OCI-LY7 (cell line): Measurements from ENCODE around the gene AZU1. TPM values are rescaled to one million over a fixed set of nuclear protein-coding genes. Genes with fewer than 3 reads are reported as not detected.

Source experiments
- BruUV-seq: library from RNA; stranded (reverse); fragments of 400-500 nt; replicated peaks from 2 replicates; lab custom pipeline; 2021; lab: Mats Ljungman, UMichigan
- CTCF ChIA-PET: fragments of 300-600 bp; sonication (Branson Sonifier 250); formaldehyde crosslinking; loops from one replicate; lab custom pipeline; 2022; ENCODE audit warnings: antibody characterized with exemption; ENCODE audit not compliant: unreplicated experiment; lab: Charles Lee
- POLR2A ChIA-PET: fragments of 300-600 bp; sonication (Branson Sonifier 250); formaldehyde crosslinking; loops from one replicate; lab custom pipeline; 2022; ENCODE audit warnings: antibody characterized with exemption; lab: Charles Lee
- DNase-seq: peaks from one replicate; pipeline ENCODE4 v3.0.0-alpha.2; 2015; ENCODE audit warnings: low spot score
- H2AFZ ChIP-seq: fragments of 200-600 bp; sonication (generic), shearing (Covaris generic); 2 replicates; pipeline ENCODE4 v1.6.1; 2014; ENCODE audit warnings: mild to moderate bottlenecking, antibody characterized with exemption, low read length, moderate library complexity
- H3K27ac ChIP-seq: fragments of 200-600 bp; sonication (generic); 2 replicates; pipeline ENCODE4 v1.5.1; 2014; ENCODE audit warnings: mixed run types, low read depth, mild to moderate bottlenecking, moderate library complexity, low read length, inconsistent platforms; ENCODE audit not compliant: poor library complexity, severe bottlenecking
- H3K36me3 ChIP-seq: fragments of 200-600 bp; sonication (generic); 2 replicates; pipeline ENCODE4 v1.6.1; 2014; ENCODE audit warnings: mild to moderate bottlenecking, antibody characterized with exemption, low read length, moderate library complexity, mixed read lengths; ENCODE audit not compliant: insufficient read depth
- H3K4me1 ChIP-seq: fragments of 200-600 bp; sonication (generic); 2 replicates; pipeline ENCODE4 v1.5.1; 2014; ENCODE audit warnings: mild to moderate bottlenecking, low read length; ENCODE audit not compliant: insufficient read depth, poor library complexity, severe bottlenecking
- H3K4me2 ChIP-seq: fragments of 200-600 bp; sonication (generic); 2 replicates; pipeline ENCODE4 v1.6.1; 2014; ENCODE audit warnings: mild to moderate bottlenecking, low read length
- H3K4me3 ChIP-seq: fragments of 200-600 bp; sonication (generic); 2 replicates; pipeline ENCODE4 v1.5.1; 2014; ENCODE audit warnings: mild to moderate bottlenecking, low read depth, low read length; ENCODE audit not compliant: poor library complexity, severe bottlenecking
- H3K79me2 ChIP-seq: fragments of 200-600 bp; sonication (generic); 2 replicates; pipeline ENCODE4 v1.6.1; 2016; ENCODE audit warnings: low read depth, mild to moderate bottlenecking, low read length, moderate library complexity, mixed read lengths; ENCODE audit not compliant: insufficient read depth
- H3K9me2 ChIP-seq: fragments of 200-600 bp; sonication (generic); 2 replicates; pipeline ENCODE4 v1.6.1; 2016; ENCODE audit warnings: mild to moderate bottlenecking, low read length, mixed read lengths; ENCODE audit not compliant: insufficient read depth
- H3K9me3 ChIP-seq: fragments of 200-600 bp; sonication (generic); 2 replicates; pipeline ENCODE4 v1.6.1; 2014; ENCODE audit warnings: mild to moderate bottlenecking, mixed run types, low read length, mixed read lengths
- H4K20me1 ChIP-seq: fragments of 200-600 bp; sonication (generic); 2 replicates; pipeline ENCODE4 v1.6.1; 2014; ENCODE audit warnings: mild to moderate bottlenecking, antibody characterized with exemption, low read length, moderate library complexity, mixed read lengths; ENCODE audit not compliant: insufficient read depth
- CTCF ChIP-seq: fragments of 200-600 bp; sonication (generic); conservative IDR thresholded peaks from 2 replicates; pipeline ENCODE4 v1.5.1; 2014; ENCODE audit warnings: mild to moderate bottlenecking, antibody characterized with exemption, low read length, moderate library complexity, mixed read lengths
- EZH2phosphoT487 ChIP-seq: fragments of 200-600 bp; sonication (generic); IDR thresholded peaks from 2 replicates; pipeline ENCODE4 v1.6.1; 2018; ENCODE audit warnings: low read depth, borderline replicate concordance, mild to moderate bottlenecking, mixed run types, antibody characterized with exemption, low read length, moderate library complexity, mixed read lengths
- intact Hi-C: fragments of 100-400 bp; cut with micrococcal nuclease; formaldehyde crosslinking; loops from one replicate; pipeline ENCODE4 v1.10.0; 2022; ENCODE audit not compliant: unreplicated experiment
- microRNA-seq: library from miRNA; unstranded; fragments of <30 nt; microRNA quantifications from one replicate; pipeline ENCODE4 v1.2.0, GENCODE V29; 2022; ENCODE audit warnings: borderline replicate concordance
- small RNA-seq: library from RNA; depleted of rRNA; stranded (forward); fragments of <200 nt; gene quantifications from one replicate; pipeline ENCODE3, GENCODE V24; 2014
- total RNA-seq, 2 experiments: library from RNA; depleted of rRNA in 1 of 2; stranded (reverse); fragments of >200 nt in 1 of 2; shearing (Covaris generic) in 1 of 2; gene quantifications; 2 replicates each; pipeline ENCODE4 v1.2.3, GENCODE V29; 2014 to 2022

AZU1 gene
- total RNA-seq, 2 experiments from 2014 or later, result not detected

- no peak overlapping the region for H2AFZ ChIP-seq
- DNase-seq, result no peak
- H3K4me3 ChIP-seq, result no peak overlapping the region
- intact Hi-C loops, result no loop called here
- no peaks in the 10 kb centered on the region for H3K79me2 ChIP-seq
- peaks cover 36% of the 10 kb centered on the region for H3K36me3 ChIP-seq
- TF ChIP-seq EZH2phosphoT487 (no peak), CTCF (no peak)
- no peaks in the 10 kb centered on the region for H3K9me3 ChIP-seq
- no TSS peak for BruUV-seq
- H3K9me2 ChIP-seq, result no peaks in the 10 kb centered on the region
- no peak overlapping the region for H3K4me2 ChIP-seq
- CTCF ChIA-PET, result interaction anchor here (0.6 kb wide), 1 partner anchor 250 kb away, joined by 3 read pairs; no protein-coding TSS in a partner anchor
- no peaks in the 10 kb centered on the region for H4K20me1 ChIP-seq
- no peak overlapping the region for H3K27ac ChIP-seq
- H3K4me1 ChIP-seq, result no peaks in the 10 kb centered on the region
- POLR2A ChIA-PET, result interaction anchor here (1.2 kb wide), 1 partner anchor 14 kb away, joined by 3 read pairs; the partner anchor contains the start of gene RNU6-9
Measured at GRCh38 chr19:879711-880438, 52.2 kb downstream of the AZU1 start.

Small RNA genes within 50 kb of the gene (microRNA-seq; reads per million reads assigned to microRNA genes)
- gene MIR3187 (204 reads per million, percentile 67 among the genes with 10 or more reads in this experiment), gene MIR4745 (14.4 reads per million, percentile 21 among the genes with 10 or more reads in this experiment)

Small RNA genes within 50 kb of the gene (small RNA-seq; reads per million reads assigned to genes)
- gene MIR3187, result not detected

Other genes starting within 250 kb of the AZU1 start
- gene HCN2, start 238.0 kb upstream of the AZU1 start, total RNA-seq (2014; rRNA removed; shearing (Covaris generic)), result 0.05 and 0.06 TPM in 2 replicates
- gene HCN2, start 238.0 kb upstream of the AZU1 start, total RNA-seq (2022), result 1.0 and 1.2 TPM in 2 replicates
- gene POLRMT, start 194.3 kb upstream of the AZU1 start, total RNA-seq (2014; rRNA removed; shearing (Covaris generic)), result 50.0 and 65.5 TPM in 2 replicates
- gene POLRMT, start 194.3 kb upstream of the AZU1 start, total RNA-seq (2022), result 70.7 and 74.6 TPM in 2 replicates
- gene FGF22, start 188.0 kb upstream of the AZU1 start, total RNA-seq (2014; rRNA removed; shearing (Covaris generic)), result 0.21 TPM in 1 of 2 replicates, not detected in the other
- 0.48 and 0.53 TPM in 2 replicates for gene FGF22, start 188.0 kb upstream of the AZU1 start, total RNA-seq (2022)
- 85.8 and 98.6 TPM in 2 replicates for gene RNF126, start 164.6 kb upstream of the AZU1 start, total RNA-seq (2014; rRNA removed; shearing (Covaris generic))
- gene RNF126, start 164.6 kb upstream of the AZU1 start, total RNA-seq (2022), result 104 and 106 TPM in 2 replicates
- gene FSTL3, start 151.4 kb upstream of the AZU1 start, total RNA-seq (2014; rRNA removed; shearing (Covaris generic)), result 3.4 and 5.7 TPM in 2 replicates
- 6.5 and 7.3 TPM in 2 replicates for gene FSTL3, start 151.4 kb upstream of the AZU1 start, total RNA-seq (2022)
- not detected in 2 replicates for gene PRSS57, start 132.4 kb upstream of the AZU1 start, total RNA-seq (2014; rRNA removed; shearing (Covaris generic))
- gene PRSS57, start 132.4 kb upstream of the AZU1 start, total RNA-seq (2022), result not detected in 2 replicates
- 1.4 TPM in 1 of 2 replicates, not detected in the other for gene PALM, start 118.9 kb upstream of the AZU1 start, total RNA-seq (2014; rRNA removed; shearing (Covaris generic))
- 0.42 and 1.2 TPM in 2 replicates for gene PALM, start 118.9 kb upstream of the AZU1 start, total RNA-seq (2022)
- gene MISP, start 76.7 kb upstream of the AZU1 start, total RNA-seq (2014; rRNA removed; shearing (Covaris generic)), result not detected in 2 replicates
- 0.23 TPM in 1 of 2 replicates, not detected in the other for gene MISP, start 76.7 kb upstream of the AZU1 start, total RNA-seq (2022)
- gene PTBP1, start 30.4 kb upstream of the AZU1 start, total RNA-seq (2014; rRNA removed; shearing (Covaris generic)), result 284 and 315 TPM in 2 replicates
- gene PTBP1, start 30.4 kb upstream of the AZU1 start, total RNA-seq (2022), result 468 and 479 TPM in 2 replicates
- not detected in 2 replicates for gene PLPPR3, start 5.9 kb upstream of the AZU1 start, total RNA-seq (2014; rRNA removed; shearing (Covaris generic))
- not detected in 2 replicates for gene PLPPR3, start 5.9 kb upstream of the AZU1 start, total RNA-seq (2022)
- gene PRTN3, start 13.2 kb downstream of the AZU1 start, total RNA-seq (2014; rRNA removed; shearing (Covaris generic)), result not detected in 2 replicates
- gene PRTN3, start 13.2 kb downstream of the AZU1 start, total RNA-seq (2022), result not detected in 2 replicates
- gene ELANE, start 24.5 kb downstream of the AZU1 start, total RNA-seq (2014; rRNA removed; shearing (Covaris generic)), result not detected in 2 replicates
- gene ELANE, start 24.5 kb downstream of the AZU1 start, total RNA-seq (2022), result not detected in 2 replicates
- 0.35 TPM in 1 of 2 replicates, not detected in the other for gene CFD, start 31.8 kb downstream of the AZU1 start, total RNA-seq (2014; rRNA removed; shearing (Covaris generic))
- not detected in 2 replicates for gene CFD, start 31.8 kb downstream of the AZU1 start, total RNA-seq (2022)
- gene MED16, start 65.3 kb downstream of the AZU1 start, total RNA-seq (2014; rRNA removed; shearing (Covaris generic)), result 12.9 and 19.1 TPM in 2 replicates
- 54.3 and 61.4 TPM in 2 replicates for gene MED16, start 65.3 kb downstream of the AZU1 start, total RNA-seq (2022)
- gene RNU6-9, start 65.6 kb downstream of the AZU1 start, total RNA-seq (2014; rRNA removed; shearing (Covaris generic)), result not detected in 2 replicates
- not detected in 2 replicates for gene RNU6-9, start 65.6 kb downstream of the AZU1 start, total RNA-seq (2022)
- gene R3HDM4, start 85.4 kb downstream of the AZU1 start, total RNA-seq (2014; rRNA removed; shearing (Covaris generic)), result 39.5 and 43.5 TPM in 2 replicates
- 64.9 and 75.2 TPM in 2 replicates for gene R3HDM4, start 85.4 kb downstream of the AZU1 start, total RNA-seq (2022)
- gene KISS1R, start 89.5 kb downstream of the AZU1 start, total RNA-seq (2014; rRNA removed; shearing (Covaris generic)), result not detected in 2 replicates
- gene KISS1R, start 89.5 kb downstream of the AZU1 start, total RNA-seq (2022), result not detected in 2 replicates
- 7.9 and 9.9 TPM in 2 replicates for gene ARID3A, start 98.2 kb downstream of the AZU1 start, total RNA-seq (2014; rRNA removed; shearing (Covaris generic))
- gene ARID3A, start 98.2 kb downstream of the AZU1 start, total RNA-seq (2022), result 21.6 and 23.5 TPM in 2 replicates
- gene WDR18, start 156.5 kb downstream of the AZU1 start, total RNA-seq (2014; rRNA removed; shearing (Covaris generic)), result 61.6 and 74.7 TPM in 2 replicates
- 38.4 and 51.4 TPM in 2 replicates for gene WDR18, start 156.5 kb downstream of the AZU1 start, total RNA-seq (2022)
- 0.05 TPM in 1 of 2 replicates, not detected in the other for gene GRIN3B, start 172.6 kb downstream of the AZU1 start, total RNA-seq (2014; rRNA removed; shearing (Covaris generic))
- gene GRIN3B, start 172.6 kb downstream of the AZU1 start, total RNA-seq (2022), result not detected in 2 replicates
- gene TMEM259, start 193.3 kb downstream of the AZU1 start, total RNA-seq (2014; rRNA removed; shearing (Covaris generic)), result 131 and 169 TPM in 2 replicates
- gene TMEM259, start 193.3 kb downstream of the AZU1 start, total RNA-seq (2022), result 195 and 204 TPM in 2 replicates
- not detected in 2 replicates for gene RNU6-2, start 193.7 kb downstream of the AZU1 start, total RNA-seq (2014; rRNA removed; shearing (Covaris generic))
- gene RNU6-2, start 193.7 kb downstream of the AZU1 start, total RNA-seq (2022), result not detected in 2 replicates
- 51.5 and 73.7 TPM in 2 replicates for gene CNN2, start 198.8 kb downstream of the AZU1 start, total RNA-seq (2014; rRNA removed; shearing (Covaris generic))
- 126 and 127 TPM in 2 replicates for gene CNN2, start 198.8 kb downstream of the AZU1 start, total RNA-seq (2022)
- 22.5 and 43.3 TPM in 2 replicates for gene ABCA7, start 212.3 kb downstream of the AZU1 start, total RNA-seq (2014; rRNA removed; shearing (Covaris generic))
- gene ABCA7, start 212.3 kb downstream of the AZU1 start, total RNA-seq (2022), result 66.6 and 74.4 TPM in 2 replicates
- gene ARHGAP45, start 239.3 kb downstream of the AZU1 start, total RNA-seq (2014; rRNA removed; shearing (Covaris generic)), result 132 and 135 TPM in 2 replicates
- gene ARHGAP45, start 239.3 kb downstream of the AZU1 start, total RNA-seq (2022), result 138 and 143 TPM in 2 replicates